NCI-H69 (cell line): Measurements from ENCODE around the gene CPB1.

Experiments
- DNase-seq: peaks from one replicate; lab custom pipeline; 2025; lab: John Stamatoyannopoulos, UW

CPB1 gene

DNA sequence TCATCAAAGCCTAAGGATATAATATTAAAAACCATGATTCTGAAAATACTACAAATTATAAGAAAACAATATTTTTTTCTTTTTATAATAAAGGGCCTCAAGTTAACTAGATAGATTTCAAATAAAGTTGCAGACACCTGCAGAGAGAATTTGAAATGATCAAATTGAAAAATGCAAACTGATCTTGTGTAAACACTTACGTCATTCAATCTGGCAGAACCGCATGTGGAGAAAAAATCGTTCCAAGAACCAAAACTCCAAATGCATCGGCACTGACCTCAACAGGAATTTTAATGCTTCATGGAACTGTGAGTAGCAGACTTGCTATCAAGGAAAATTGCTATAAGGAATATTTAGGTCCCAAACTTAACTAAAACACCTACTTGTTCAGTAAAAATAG, 54.7 kb downstream of the CPB1 start:
- DNase-seq = peak; percentile 51

DNA sequence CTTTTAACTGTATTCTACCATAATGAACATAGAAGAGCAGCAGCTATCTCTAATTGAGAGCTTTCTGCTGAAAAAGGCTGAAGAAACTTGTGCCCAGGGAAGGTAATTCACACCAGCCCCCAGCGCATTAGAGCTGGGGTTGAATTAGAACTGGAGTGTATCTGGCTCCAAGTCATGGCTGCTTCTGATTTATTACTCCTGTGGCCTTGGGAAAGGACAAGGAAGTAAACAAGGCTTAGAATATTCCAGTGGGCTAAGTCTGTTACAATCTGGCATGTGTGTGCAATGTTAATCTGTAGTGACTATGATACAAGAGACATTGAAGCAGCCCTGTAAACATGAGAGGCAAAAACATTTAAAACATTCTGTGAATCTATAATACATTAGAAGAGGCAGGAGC, 55.6 kb downstream of the CPB1 start:
- DNase-seq = peak; percentile 3

- DNase-seq = no peak
Observed at GRCh38 chr3:148884261-148884660, 56.6 kb downstream of the CPB1 start.

- DNase-seq = no peak
Observed at GRCh38 chr3:148889828-148890227, 62.2 kb downstream of the CPB1 start.

- no peak for DNase-seq
Observed at GRCh38 chr3:148896062-148896461, 68.5 kb downstream of the CPB1 start.

DNA sequence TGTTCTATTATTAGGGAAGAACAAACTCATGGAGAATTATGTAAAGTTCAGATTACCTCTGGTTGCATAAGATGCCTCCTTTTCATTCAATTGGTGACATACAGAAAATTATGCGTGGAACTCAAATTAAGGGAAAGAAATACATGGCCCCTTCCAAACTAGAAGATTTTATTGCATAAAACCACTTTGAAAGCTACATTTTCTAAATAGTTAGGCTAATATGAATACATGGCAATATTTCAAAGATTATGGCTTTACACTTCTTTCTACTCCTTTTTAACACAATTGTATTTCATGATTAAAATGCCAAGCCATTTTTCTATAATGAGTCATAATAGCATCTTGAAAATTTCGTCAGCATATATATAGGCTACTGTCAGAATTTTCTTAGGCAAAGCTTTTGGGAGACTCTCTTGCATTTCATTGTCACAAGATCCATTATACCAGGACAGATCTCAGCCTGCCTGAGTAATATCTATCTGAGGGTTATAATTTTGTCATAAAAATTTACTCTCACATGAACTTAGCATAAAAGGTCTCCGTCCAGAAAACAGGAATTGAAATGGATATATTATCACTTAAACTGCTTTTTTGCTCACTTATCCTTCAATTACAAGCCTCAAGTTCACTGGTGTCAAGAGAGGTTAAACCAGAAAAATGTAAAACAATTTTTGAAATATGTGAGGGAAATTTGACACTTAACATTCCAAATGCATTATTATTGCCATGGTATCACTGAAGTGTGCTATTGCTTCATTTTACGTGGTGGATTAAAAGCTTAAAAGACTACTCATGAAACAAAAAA, 74.6 kb downstream of the CPB1 start:
- peak; percentile 12 for DNase-seq

DNA sequence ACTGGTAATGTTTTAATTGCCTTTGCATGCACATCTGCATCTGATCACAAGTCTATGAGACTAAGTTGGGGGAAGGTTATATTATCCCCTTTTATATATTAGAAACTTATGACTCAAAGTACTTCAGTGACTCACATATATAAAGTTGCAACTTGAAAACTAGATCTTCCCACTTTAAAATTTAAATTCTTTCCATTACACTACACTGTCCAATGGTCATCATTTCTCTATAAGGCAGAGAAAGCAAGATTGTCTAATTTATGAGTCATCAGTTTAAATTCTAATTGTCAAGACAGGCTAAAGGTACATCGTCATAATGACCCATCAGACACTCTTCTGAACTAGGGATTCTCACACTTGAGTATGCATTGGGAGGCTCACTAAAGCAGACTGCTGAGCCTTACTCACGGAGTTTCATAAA, 75.4 kb downstream of the CPB1 start:
- DNase-seq = no peak

DNA sequence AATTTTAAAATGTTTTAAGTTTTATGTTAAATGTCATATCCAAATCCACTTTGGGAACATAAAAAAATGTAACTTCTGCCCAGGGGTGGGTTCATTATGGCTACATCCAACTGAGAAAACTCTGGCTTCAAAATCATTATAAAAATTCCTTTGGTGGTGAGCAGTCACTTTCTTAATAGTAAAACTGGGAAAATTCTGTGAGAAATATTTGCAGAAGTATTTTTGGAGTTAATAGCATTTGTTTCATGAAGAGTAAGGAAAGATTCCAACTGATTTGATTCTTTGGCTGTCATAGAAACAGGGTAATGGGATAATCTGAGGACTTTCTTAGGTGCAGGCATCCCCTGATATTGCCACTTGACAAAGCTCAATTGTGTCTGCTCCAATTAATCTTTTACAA, 76.3 kb downstream of the CPB1 start:
- DNase-seq = no peak

GRCh38 chr3:148906667-148907066, 79.1 kb downstream of the CPB1 start:
- DNase-seq = no peak
